Central memory CD8-positive, alpha-beta T cell (primary cell): ENCODE results near the gene SIN3A.
"Not testable (repeated sequence)": the region's sequence is repeated elsewhere in the genome, so short reads cannot be mapped to it uniquely, and the experiment has no call there.

Source experiments
- ATAC-seq: fragments of 150-1000 bp; cut with Tn5 transposase; replicated peaks from 2 replicates; pipeline ENCODE4 v1.10.0; 2022; ENCODE audit warnings: mild to moderate bottlenecking, moderate FRiP score, moderate number of reproducible peaks; ENCODE audit not compliant: poor library complexity, severe bottlenecking; ENCODE audit errors: extremely low read depth
- DNase-seq, 2 donors: peaks; one replicate each; pipeline ENCODE4 v3.0.0; 2021; ENCODE audit warnings: low spot score in 2 of 2
- H3K27ac Mint-ChIP-seq: one replicate; pipeline ENCODE4 v1.8.0; 2022; ENCODE audit warnings: low read depth, mild to moderate bottlenecking, moderate library complexity, mixed read lengths
- H3K27me3 Mint-ChIP-seq: one replicate; pipeline ENCODE4 v1.8.0; 2022; ENCODE audit warnings: mixed read lengths
- H3K36me3 Mint-ChIP-seq: one replicate; pipeline ENCODE4 v1.8.0; 2022; ENCODE audit warnings: mild to moderate bottlenecking, moderate library complexity, mixed read lengths; ENCODE audit not compliant: insufficient read depth
- H3K4me1 Mint-ChIP-seq: one replicate; pipeline ENCODE4 v1.8.0; 2022; ENCODE audit warnings: mixed read lengths
- H3K4me3 Mint-ChIP-seq: one replicate; pipeline ENCODE4 v1.8.0; 2022; ENCODE audit warnings: mild to moderate bottlenecking, moderate library complexity, mixed read lengths
- H3K9me3 Mint-ChIP-seq: one replicate; pipeline ENCODE4 v1.8.0; 2022; ENCODE audit warnings: mixed read lengths

The SIN3A gene

DNA sequence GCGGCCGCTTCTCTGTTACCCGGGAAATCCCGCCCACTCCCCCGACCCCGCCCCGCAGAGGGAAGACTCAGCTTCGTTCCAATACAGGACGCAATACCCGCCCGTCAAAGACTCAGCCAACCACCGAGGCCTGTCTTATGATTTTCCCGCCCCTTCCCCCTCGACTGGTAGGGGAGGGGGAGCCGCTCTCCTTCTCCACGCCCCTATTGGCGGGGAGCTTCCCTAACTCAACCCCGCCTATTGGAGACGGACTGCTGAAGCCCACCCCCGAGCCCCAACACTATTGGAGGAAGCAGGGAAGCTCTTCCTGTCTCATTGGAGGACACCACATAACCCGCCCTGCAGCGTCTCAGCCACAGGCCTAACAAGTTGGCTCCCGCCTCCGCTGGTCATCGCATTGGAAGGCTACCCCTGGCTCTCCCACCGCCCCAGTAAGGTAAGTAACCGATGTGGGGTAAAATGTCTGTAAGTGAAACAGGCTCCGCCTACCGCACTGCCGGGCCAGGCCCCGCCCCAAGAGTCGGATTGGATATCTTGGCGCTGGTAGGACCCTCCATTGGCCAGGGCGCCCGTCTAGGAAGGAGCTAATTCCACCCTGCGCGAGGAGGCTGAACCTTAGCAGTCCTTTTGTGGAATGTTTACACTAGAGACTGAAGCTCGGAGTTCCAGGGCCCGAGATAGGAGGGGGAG, at the start of gene SIN3A:
TSS of gene SIN3A (minus strand) at position 17 of the 690 bp plus-strand sequence. CDS start 21,315 bp downstream, outside the sequence.
- peaks cover 57% of the 10 kb centered on the region for H3K4me1 Mint-ChIP-seq
- ATAC-seq = peak; percentile 48
- no peaks in the 10 kb centered on the region for H3K27me3 Mint-ChIP-seq
- H3K9me3 Mint-ChIP-seq = no peaks in the 10 kb centered on the region
- H3K36me3 Mint-ChIP-seq = peaks cover 41% of the 10 kb centered on the region
- peak within 1 kb of the TSS; percentile 92 for H3K27ac Mint-ChIP-seq
- peak within 1 kb of the TSS; percentile 97 for H3K4me3 Mint-ChIP-seq
- peak; percentile 89 to 98 for DNase-seq

GRCh38 chr15:75493732-75494131, 42.2 kb upstream of the SIN3A start:
- H3K4me3 Mint-ChIP-seq = no peak overlapping the region
- H3K27ac Mint-ChIP-seq = no peak overlapping the region
- no peaks in the 10 kb centered on the region for H3K4me1 Mint-ChIP-seq
- no peak for DNase-seq
- H3K36me3 Mint-ChIP-seq = peaks cover 12% of the 10 kb centered on the region
- H3K27me3 Mint-ChIP-seq = no peaks in the 10 kb centered on the region
- no peaks in the 10 kb centered on the region for H3K9me3 Mint-ChIP-seq
- no peak for ATAC-seq

DNA sequence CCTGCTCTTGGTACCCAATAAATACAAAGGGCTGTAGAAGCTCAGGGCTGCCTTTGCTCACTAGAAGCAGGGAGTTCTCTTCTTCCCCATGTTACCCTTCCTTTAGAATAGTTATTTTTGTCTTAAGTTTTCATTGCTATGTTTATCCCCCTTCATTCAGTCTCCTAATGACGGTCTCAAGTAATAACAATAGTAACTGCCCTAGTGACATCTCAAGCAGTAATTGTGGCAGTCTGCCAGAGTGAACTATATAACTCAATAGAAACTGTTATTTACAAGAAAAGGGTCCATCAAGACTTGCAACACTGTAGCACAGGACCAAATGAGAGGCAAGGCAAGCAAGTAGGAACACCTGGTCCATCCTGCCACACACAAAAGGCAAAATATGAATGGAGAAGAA, 32.5 kb upstream of the SIN3A start:
- Mint-ChIP-seq H3K9me3 (no peaks in the 10 kb centered on the region), H3K4me3 (no peak overlapping the region), H3K27ac (no peak overlapping the region), H3K36me3 (peaks cover 14% of the 10 kb centered on the region), H3K27me3 (no peaks in the 10 kb centered on the region), H3K4me1 (no peaks in the 10 kb centered on the region)
- ATAC-seq = no peak
- DNase-seq = no peak

DNA sequence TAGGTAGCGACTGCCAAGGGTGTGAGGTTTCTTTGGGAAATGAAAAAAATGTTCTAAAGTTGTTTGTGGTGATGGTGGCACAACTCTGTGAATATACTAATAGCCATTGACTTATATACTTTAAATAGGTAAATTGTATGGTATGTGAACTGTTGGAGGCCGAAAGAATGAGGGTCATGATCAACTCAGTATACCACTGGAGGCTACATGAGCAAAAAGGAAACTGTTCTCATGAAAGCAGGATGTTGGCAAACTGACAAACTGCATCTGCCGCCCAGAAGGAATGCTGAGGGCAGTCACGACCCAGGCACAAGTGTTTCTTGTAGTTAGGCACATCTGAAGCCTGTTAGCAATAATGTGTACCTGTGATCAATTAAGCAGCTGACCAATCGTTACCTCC, 32.1 kb upstream of the SIN3A start:
- H3K36me3 Mint-ChIP-seq = peaks cover 16% of the 10 kb centered on the region
- ATAC-seq, H3K4me1 Mint-ChIP-seq, H3K27me3 Mint-ChIP-seq, DNase-seq, H3K27ac Mint-ChIP-seq, H3K4me3 Mint-ChIP-seq, H3K9me3 Mint-ChIP-seq: not testable (repeated sequence)

DNA sequence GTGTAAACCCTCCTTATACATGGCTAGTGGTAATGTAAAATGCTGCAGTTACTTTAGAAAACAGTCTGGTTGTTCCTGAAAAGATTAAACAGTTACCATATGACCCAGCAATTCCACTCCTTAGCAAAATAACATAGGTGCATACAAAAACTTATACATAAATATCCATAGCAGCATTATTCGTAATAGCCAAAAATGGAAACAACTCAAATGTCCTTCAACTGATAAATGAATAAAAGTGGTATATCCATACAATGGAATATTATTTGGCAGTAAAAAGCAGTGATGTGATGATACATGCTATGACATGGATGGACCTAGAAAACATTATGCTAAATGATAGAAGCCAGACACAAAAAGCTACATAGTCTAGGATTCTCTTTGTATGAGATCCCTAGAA, 31.6 kb upstream of the SIN3A start:
- H3K36me3 Mint-ChIP-seq = peaks cover 18% of the 10 kb centered on the region
- no peaks in the 10 kb centered on the region for H3K4me1 Mint-ChIP-seq

GRCh38 chr15:75480463-75480862, 29.0 kb upstream of the SIN3A start:
- not testable (repeated sequence) for H3K27me3 Mint-ChIP-seq, H3K27ac Mint-ChIP-seq, ATAC-seq, H3K4me1 Mint-ChIP-seq, H3K36me3 Mint-ChIP-seq, H3K9me3 Mint-ChIP-seq, DNase-seq, H3K4me3 Mint-ChIP-seq

More for the DNA sequence above, 31.6 kb upstream of the SIN3A start:
- DNase-seq (no peak), ATAC-seq (no peak)
- no peaks in the 10 kb centered on the region for H3K27me3 Mint-ChIP-seq
- no peaks in the 10 kb centered on the region for H3K9me3 Mint-ChIP-seq
- H3K4me3 Mint-ChIP-seq = no peak overlapping the region
- H3K27ac Mint-ChIP-seq = no peak overlapping the region

GRCh38 chr15:75479670-75480069, 28.2 kb upstream of the SIN3A start:
- Mint-ChIP-seq H3K27me3 (no peaks in the 10 kb centered on the region), H3K36me3 (peaks cover 12% of the 10 kb centered on the region), H3K4me1 (no peaks in the 10 kb centered on the region), H3K9me3 (no peaks in the 10 kb centered on the region), H3K4me3 (no peak overlapping the region), H3K27ac (no peak overlapping the region)
- no peak for ATAC-seq
- no peak for DNase-seq

GRCh38 chr15:75477094-75477493, 25.6 kb upstream of the SIN3A start:
- not testable (repeated sequence) for H3K9me3 Mint-ChIP-seq, ATAC-seq, H3K27me3 Mint-ChIP-seq, H3K27ac Mint-ChIP-seq, H3K4me1 Mint-ChIP-seq, H3K4me3 Mint-ChIP-seq, DNase-seq
- peaks cover 24% of the 10 kb centered on the region for H3K36me3 Mint-ChIP-seq

DNA sequence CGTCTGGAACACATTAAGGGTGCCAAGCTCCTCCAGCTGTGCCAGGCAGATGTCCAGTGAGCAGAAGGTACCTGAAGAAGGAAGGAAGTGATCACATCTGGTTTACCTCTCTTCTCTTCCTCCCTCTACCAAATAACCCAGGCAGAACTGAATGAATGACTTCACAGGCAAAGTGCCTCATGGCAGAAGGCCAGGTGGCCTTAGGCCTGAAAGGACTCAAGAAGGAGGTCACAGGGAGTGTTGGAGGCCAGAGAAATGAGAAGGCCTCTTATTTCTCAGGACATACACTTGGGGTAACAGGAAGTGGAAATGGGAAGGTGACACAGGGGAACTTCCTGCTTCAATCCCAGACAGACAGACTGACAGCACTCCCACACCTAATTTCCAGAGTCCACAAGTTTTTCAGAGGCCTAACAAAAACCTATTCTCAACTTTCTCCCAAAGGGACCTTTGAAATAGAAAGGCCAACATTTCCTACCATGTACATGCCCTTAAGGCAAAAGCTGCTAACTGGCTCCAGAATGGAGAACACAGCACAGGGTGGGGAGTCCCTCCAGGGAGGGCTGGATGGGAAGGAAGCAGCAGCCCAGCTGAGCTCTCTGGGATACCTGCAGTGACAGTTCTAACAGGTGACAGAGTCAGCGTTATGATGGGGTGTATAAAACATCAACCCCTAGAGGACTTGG, 17.6 kb upstream of the SIN3A start:
- Mint-ChIP-seq H3K9me3 (no peaks in the 10 kb centered on the region), H3K27ac (no peak overlapping the region), H3K4me1 (peaks cover 4% of the 10 kb centered on the region), H3K4me3 (no peak overlapping the region), H3K27me3 (no peaks in the 10 kb centered on the region), H3K36me3 (peaks cover 29% of the 10 kb centered on the region)
- no peak for DNase-seq
- no peak for ATAC-seq

DNA sequence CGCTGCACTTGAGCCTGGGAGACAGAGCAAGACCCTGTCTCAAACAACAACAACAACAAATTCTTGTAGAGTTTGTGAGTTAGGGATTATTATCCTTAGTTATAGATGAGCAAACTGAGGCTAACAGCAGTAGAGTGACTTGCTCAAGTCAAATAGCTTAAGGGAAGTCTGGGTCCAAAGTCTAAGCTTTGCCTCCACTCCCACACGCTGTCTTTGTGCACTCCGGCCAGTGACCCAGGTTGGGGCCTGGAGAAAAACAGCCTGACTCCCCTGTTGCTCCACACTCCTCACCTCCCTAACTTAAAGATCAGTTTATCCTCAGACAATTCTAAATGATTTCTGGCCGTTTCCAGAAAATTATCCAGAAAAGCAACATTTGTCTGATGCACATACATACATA, 9.2 kb upstream of the SIN3A start:
- no peak for DNase-seq
- no peak for ATAC-seq
- Mint-ChIP-seq H3K36me3 (peaks cover 3% of the 10 kb centered on the region), H3K27me3 (no peaks in the 10 kb centered on the region), H3K4me1 (peaks cover 7% of the 10 kb centered on the region), H3K27ac (no peak overlapping the region), H3K4me3 (no peak overlapping the region), H3K9me3 (no peaks in the 10 kb centered on the region)

- H3K4me1 Mint-ChIP-seq = peaks cover 7% of the 10 kb centered on the region
- H3K9me3 Mint-ChIP-seq = no peaks in the 10 kb centered on the region
- H3K27ac Mint-ChIP-seq = no peak overlapping the region
- DNase-seq (no peak), ATAC-seq (no peak)
- no peaks in the 10 kb centered on the region for H3K27me3 Mint-ChIP-seq
- peaks cover 7% of the 10 kb centered on the region for H3K36me3 Mint-ChIP-seq
- no peak overlapping the region for H3K4me3 Mint-ChIP-seq
These were observed 8.1 kb upstream of the SIN3A start for GRCh38 chr15:75459581-75459980.

DNA sequence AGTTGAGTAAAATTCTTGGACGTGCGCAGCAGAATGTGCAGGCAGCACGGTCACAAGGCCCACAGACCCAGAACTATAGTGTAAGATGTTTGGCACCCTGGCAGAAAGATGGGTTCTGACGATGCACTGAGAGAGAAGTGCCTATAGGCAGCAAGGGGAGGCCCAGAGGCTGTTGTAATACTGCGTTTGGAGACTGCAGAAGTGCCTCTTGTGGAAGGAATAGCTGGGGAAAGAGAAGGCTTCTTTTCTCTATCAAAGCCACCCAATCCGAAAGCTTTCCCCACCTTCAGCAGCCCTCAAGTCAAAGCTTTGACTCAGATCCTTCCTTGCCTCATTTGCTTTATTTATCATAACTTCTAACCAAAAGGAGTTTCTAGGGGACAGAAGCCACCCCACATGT, 5.2 kb upstream of the SIN3A start:
- Mint-ChIP-seq H3K9me3 (no peaks in the 10 kb centered on the region), H3K27me3 (no peaks in the 10 kb centered on the region), H3K4me1 (peaks cover 26% of the 10 kb centered on the region), H3K27ac (peak overlapping the region; percentile 92), H3K36me3 (peaks cover 30% of the 10 kb centered on the region), H3K4me3 (peak overlapping the region; percentile 97)
- DNase-seq = no peak
- no peak for ATAC-seq

- peaks cover 26% of the 10 kb centered on the region for H3K4me1 Mint-ChIP-seq
- no peak for ATAC-seq
- DNase-seq = no peak
- peak overlapping the region; percentile 92 for H3K27ac Mint-ChIP-seq
- peaks cover 33% of the 10 kb centered on the region for H3K36me3 Mint-ChIP-seq
- no peaks in the 10 kb centered on the region for H3K9me3 Mint-ChIP-seq
- H3K4me3 Mint-ChIP-seq = peak overlapping the region; percentile 97
- no peaks in the 10 kb centered on the region for H3K27me3 Mint-ChIP-seq
These were observed 4.6 kb upstream of the SIN3A start for GRCh38 chr15:75455982-75456531.
